PC-3 (cell line): Measurements from ENCODE around the gene RGL3. TPM values are rescaled to one million over a fixed set of nuclear protein-coding genes. Genes with fewer than 3 reads are reported as not detected.

Source experiments
- ATAC-seq: fragments of 200-7000 bp; cut with Tn5 transposase; 2 replicates; pipeline ENCODE4 v1.9.1; 2020; ENCODE audit warnings: mild to moderate bottlenecking, moderate library complexity
- BruUV-seq: library from RNA; stranded (reverse); fragments of 400-500 nt; replicated peaks from 2 replicates; lab custom pipeline; 2021; lab: Mats Ljungman, UMichigan
- CTCF ChIA-PET: fragments of 300-600 bp; sonication (Branson Sonifier 250); formaldehyde crosslinking; loops from one replicate; lab custom pipeline; 2022; ENCODE audit warnings: antibody characterized with exemption; lab: Charles Lee
- POLR2A ChIA-PET: fragments of 300-600 bp; sonication (Branson Sonifier 250); formaldehyde crosslinking; loops from one replicate; lab custom pipeline; 2022; ENCODE audit warnings: antibody characterized with exemption; ENCODE audit not compliant: unreplicated experiment; lab: Charles Lee
- DNase-seq: peaks from one replicate; pipeline ENCODE4 v3.0.0-alpha.2; 2015
- H2AFZ ChIP-seq: fragments of 300-600 bp; sonication (generic); 2 replicates; pipeline ENCODE4 v1.6.0; 2016; ENCODE audit warnings: antibody characterized with exemption, low read length
- H3F3A ChIP-seq: fragments of 300-600 bp; sonication (generic); one replicate; pipeline ENCODE4 v1.6.0; 2017; ENCODE audit warnings: antibody characterized with exemption, low read length, control low read depth, mild to moderate bottlenecking; ENCODE audit not compliant: unreplicated experiment
- H3K27ac ChIP-seq: fragments of 300-600 bp; sonication (generic); 2 replicates; pipeline ENCODE4 v1.5.1; 2016; ENCODE audit warnings: mild to moderate bottlenecking, low read length
- H3K27me3 ChIP-seq: fragments of 300-600 bp; sonication (generic); 2 replicates; pipeline ENCODE4 v1.6.1; 2016; ENCODE audit warnings: low read length, mixed read lengths
- H3K36me3 ChIP-seq: fragments of 300-600 bp; sonication (generic); 2 replicates; pipeline ENCODE4 v1.6.1; 2016; ENCODE audit warnings: low read depth, mixed run types, low read length, mixed read lengths
- H3K4me1 ChIP-seq: fragments of 300-600 bp; sonication (generic); 2 replicates; pipeline ENCODE4 v1.5.1; 2016; ENCODE audit warnings: low read length; ENCODE audit not compliant: insufficient read depth
- H3K4me2 ChIP-seq: fragments of 300-600 bp; sonication (generic); 2 replicates; pipeline ENCODE4 v1.6.0; 2016; ENCODE audit warnings: low read length
- H3K4me3 ChIP-seq: fragments of 300-600 bp; sonication (generic); 2 replicates; pipeline ENCODE4 v1.5.1; 2016; ENCODE audit warnings: mild to moderate bottlenecking, low read length, mixed read lengths
- H3K79me2 ChIP-seq: fragments of 300-600 bp; sonication (generic); 2 replicates; pipeline ENCODE4 v1.6.1; 2017; ENCODE audit warnings: low read length, mixed read lengths
- H3K9ac ChIP-seq: fragments of 300-600 bp; sonication (generic); 2 replicates; pipeline ENCODE4 v1.6.0; 2016; ENCODE audit warnings: mild to moderate bottlenecking, low read length
- H3K9me2 ChIP-seq: fragments of 300-600 bp; sonication (generic); replicated peaks from 2 replicates; pipeline ENCODE4 v1.6.1; 2016; ENCODE audit warnings: mixed run types, low read length, mixed read lengths
- H3K9me3 ChIP-seq: fragments of 300-600 bp; sonication (generic); 2 replicates; pipeline ENCODE4 v1.6.1; 2016; ENCODE audit warnings: low read length, mixed read lengths
- H4K20me1 ChIP-seq: fragments of 300-600 bp; sonication (generic); 2 replicates; pipeline ENCODE4 v1.6.1; 2016; ENCODE audit warnings: low read length, mixed read lengths
- EZH2 ChIP-seq: fragments of 300-600 bp; sonication (generic); IDR thresholded peaks from one replicate; pipeline ENCODE4 v1.6.1; 2017; ENCODE audit warnings: antibody characterized with exemption, mild to moderate bottlenecking, low read length; ENCODE audit not compliant: unreplicated experiment
- EZH2phosphoT487 ChIP-seq: fragments of 300-600 bp; sonication (generic); IDR thresholded peaks from 2 replicates; pipeline ENCODE4 v1.6.1; 2018; ENCODE audit warnings: mild to moderate bottlenecking, antibody characterized with exemption, low read length, borderline replicate concordance
- intact Hi-C: fragments of 100-400 bp; cut with micrococcal nuclease; formaldehyde crosslinking; loops from 2 replicates; pipeline ENCODE4 v1.9.0; 2023
- total RNA-seq: library from RNA; depleted of rRNA; stranded (reverse); fragments of >200 nt; gene quantifications from 2 replicates; pipeline ENCODE4 v1.2.3, GENCODE V29; 2014
- TF ChIP-seq, protein P1 (sequence below): fragments of 300-600 bp; sonication (generic); conservative IDR thresholded peaks from 2 replicates; pipeline ENCODE4 v1.5.1; 2017; ENCODE audit warnings: antibody characterized with exemption, low read depth, mild to moderate bottlenecking, low read length

RGL3 gene
- total RNA-seq, 1 experiment from 2014 or later = 23.5 TPM

DNA sequence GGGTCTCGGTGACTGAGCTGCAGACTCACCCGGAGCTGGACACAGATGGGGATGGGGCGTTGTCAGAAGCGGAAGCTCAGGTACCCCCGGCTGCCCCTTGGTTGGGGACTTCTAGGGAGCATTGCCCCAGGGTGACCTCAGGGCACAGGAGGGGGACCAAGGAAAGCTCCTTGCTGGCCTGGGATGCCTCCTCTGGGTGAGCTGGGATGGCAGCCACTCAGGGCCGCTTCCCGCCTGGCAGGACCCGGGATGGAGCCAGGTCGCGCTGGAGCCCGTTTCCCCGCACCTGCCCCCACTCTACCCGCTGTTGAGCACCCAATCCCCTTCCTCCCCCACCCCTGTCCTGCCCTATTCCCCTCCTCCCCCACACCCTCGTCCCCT is 27.1 kb upstream of the RGL3 start:
- H3K9me2 ChIP-seq = no peaks in the 10 kb centered on the region
- TF ChIP-seq, protein P1, sequence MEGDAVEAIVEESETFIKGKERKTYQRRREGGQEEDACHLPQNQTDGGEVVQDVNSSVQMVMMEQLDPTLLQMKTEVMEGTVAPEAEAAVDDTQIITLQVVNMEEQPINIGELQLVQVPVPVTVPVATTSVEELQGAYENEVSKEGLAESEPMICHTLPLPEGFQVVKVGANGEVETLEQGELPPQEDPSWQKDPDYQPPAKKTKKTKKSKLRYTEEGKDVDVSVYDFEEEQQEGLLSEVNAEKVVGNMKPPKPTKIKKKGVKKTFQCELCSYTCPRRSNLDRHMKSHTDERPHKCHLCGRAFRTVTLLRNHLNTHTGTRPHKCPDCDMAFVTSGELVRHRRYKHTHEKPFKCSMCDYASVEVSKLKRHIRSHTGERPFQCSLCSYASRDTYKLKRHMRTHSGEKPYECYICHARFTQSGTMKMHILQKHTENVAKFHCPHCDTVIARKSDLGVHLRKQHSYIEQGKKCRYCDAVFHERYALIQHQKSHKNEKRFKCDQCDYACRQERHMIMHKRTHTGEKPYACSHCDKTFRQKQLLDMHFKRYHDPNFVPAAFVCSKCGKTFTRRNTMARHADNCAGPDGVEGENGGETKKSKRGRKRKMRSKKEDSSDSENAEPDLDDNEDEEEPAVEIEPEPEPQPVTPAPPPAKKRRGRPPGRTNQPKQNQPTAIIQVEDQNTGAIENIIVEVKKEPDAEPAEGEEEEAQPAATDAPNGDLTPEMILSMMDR = no peak
- no peak for TF ChIP-seq EZH2
- TF ChIP-seq EZH2phosphoT487 = no peak
- intact Hi-C loops = no loop called here
- no peaks in the 10 kb centered on the region for H3K4me1 ChIP-seq
- DNase-seq (no peak), ATAC-seq (no peak)
- no peaks in the 10 kb centered on the region for H3F3A ChIP-seq
- ChIA-PET CTCF (no interaction called here), POLR2A (no interaction called here)
- no peaks in the 10 kb centered on the region for H3K9me3 ChIP-seq
- peaks cover 52% of the 10 kb centered on the region for H3K36me3 ChIP-seq
- H4K20me1 ChIP-seq = no peaks in the 10 kb centered on the region
- no peak overlapping the region for H3K27ac ChIP-seq
- H2AFZ ChIP-seq = no peak overlapping the region
- BruUV-seq = no TSS peak
- no peak overlapping the region for H3K4me2 ChIP-seq
- H3K4me3 ChIP-seq = no peak overlapping the region
- H3K79me2 ChIP-seq = peaks cover 10% of the 10 kb centered on the region; the same call in 1 of the 2 replicates
- H3K9ac ChIP-seq = no peak overlapping the region
- no peaks in the 10 kb centered on the region for H3K27me3 ChIP-seq

DNA sequence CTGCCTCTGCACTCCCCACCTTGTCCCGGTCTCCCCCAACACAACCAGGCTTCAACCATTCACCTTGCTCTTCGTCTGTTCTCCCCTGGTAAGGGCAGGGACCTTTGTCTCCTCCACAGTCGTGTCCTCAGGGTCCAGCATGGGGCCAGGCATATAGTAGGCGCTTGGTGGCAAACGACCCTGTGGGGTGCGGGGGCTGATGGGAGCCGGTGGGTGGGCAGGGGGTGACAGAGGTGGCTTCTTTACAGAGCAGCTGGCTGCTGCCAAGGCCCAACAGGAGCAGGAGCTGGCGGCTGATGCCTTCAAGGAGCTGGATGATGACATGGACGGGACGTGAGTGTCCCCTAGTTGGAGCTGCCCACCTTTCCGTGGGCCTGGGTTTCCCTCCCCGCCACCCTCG is 26.0 kb upstream of the RGL3 start:
- Histone ChIP-seq H3K9ac (no peak overlapping the region), H3K27ac (no peak overlapping the region), H3K4me1 (no peaks in the 10 kb centered on the region), H3K36me3 (peaks cover 58% of the 10 kb centered on the region), H3K9me2 (no peaks in the 10 kb centered on the region), H4K20me1 (no peaks in the 10 kb centered on the region), H3K4me3 (no peak overlapping the region), H3K27me3 (no peaks in the 10 kb centered on the region), H3F3A (no peaks in the 10 kb centered on the region), H3K4me2 (no peak overlapping the region), H3K79me2 (peaks cover 17% of the 10 kb centered on the region; the same call in 1 of the 2 replicates), H3K9me3 (no peaks in the 10 kb centered on the region), H2AFZ (no peak overlapping the region)
- DNase-seq = no peak
- no peak for ATAC-seq
- BruUV-seq = no TSS peak
- POLR2A ChIA-PET = no interaction called here
- TF ChIP-seq, protein P1 = no peak
- TF ChIP-seq EZH2phosphoT487 (no peak), EZH2 (no peak)
- CTCF ChIA-PET = no interaction called here
- intact Hi-C loops = no loop called here

DNA sequence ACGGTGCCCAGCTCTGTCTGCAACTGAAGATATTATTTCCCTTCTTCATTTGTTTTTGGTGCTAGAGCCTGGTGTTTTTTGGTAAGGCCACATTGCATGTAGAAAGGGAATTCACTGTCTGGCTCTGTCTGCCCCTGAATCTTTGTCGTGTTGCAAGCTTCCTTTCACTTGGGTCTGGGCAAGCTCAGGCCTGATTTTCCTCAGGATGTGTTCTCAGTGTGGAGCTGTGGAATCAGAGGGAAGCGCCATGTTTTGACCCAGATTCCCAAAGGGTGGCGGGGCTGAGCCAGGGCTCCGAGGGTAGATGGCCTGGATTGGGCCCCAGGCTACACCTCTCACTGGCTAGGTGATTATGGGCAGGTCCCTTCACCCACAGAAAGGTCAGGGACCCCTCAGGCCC is 24.9 kb upstream of the RGL3 start:
- Histone ChIP-seq H3K9me3 (no peaks in the 10 kb centered on the region), H3K4me3 (no peak overlapping the region), H3K4me1 (no peaks in the 10 kb centered on the region), H3K9ac (no peak overlapping the region), H3K27me3 (no peaks in the 10 kb centered on the region), H2AFZ (no peak overlapping the region), H3K27ac (no peak overlapping the region), H4K20me1 (no peaks in the 10 kb centered on the region), H3K4me2 (no peak overlapping the region), H3K9me2 (no peaks in the 10 kb centered on the region), H3K36me3 (peaks cover 54% of the 10 kb centered on the region), H3F3A (no peaks in the 10 kb centered on the region), H3K79me2 (peaks cover 17% of the 10 kb centered on the region; the same call in 1 of the 2 replicates)
- TF ChIP-seq EZH2phosphoT487 (no peak), EZH2 (no peak)
- TF ChIP-seq, protein P1 = no peak
- DNase-seq (no peak), ATAC-seq (no peak)
- ChIA-PET CTCF (no interaction called here), POLR2A (no interaction called here)
- BruUV-seq = no TSS peak
- intact Hi-C loops = no loop called here
